H9 (cell line): Measurements from ENCODE around the gene NKAIN2. TPM values are rescaled to one million over a fixed set of nuclear protein-coding genes. Genes with fewer than 3 reads are reported as not detected.

ENCODE experiments used
- DNase-seq: peaks from one replicate; pipeline ENCODE4 v3.0.0-alpha.2; 2017
- H2AFZ ChIP-seq: one replicate; pipeline ENCODE4 v1.6.1; 2013; ENCODE audit warnings: mild to moderate bottlenecking, low read length, control low read depth, moderate library complexity
- H2AK5ac ChIP-seq: 2 replicates; pipeline ENCODE4 v1.6.1; 2013; ENCODE audit warnings: low read length, control low read depth, mixed read lengths; ENCODE audit not compliant: insufficient read length
- H2BK120ac ChIP-seq: one replicate; pipeline ENCODE4 v1.6.1; 2013; ENCODE audit warnings: low read depth, mild to moderate bottlenecking, low read length, control low read depth, inconsistent platforms; ENCODE audit not compliant: poor library complexity, severe bottlenecking
- H2BK12ac ChIP-seq: 2 replicates; pipeline ENCODE4 v1.6.1; 2013; ENCODE audit warnings: low read length, control low read depth, mixed read lengths, low read depth; ENCODE audit not compliant: insufficient read length
- H2BK15ac ChIP-seq: 2 replicates; pipeline ENCODE4 v1.6.1; 2013; ENCODE audit warnings: low read depth, low read length, control low read depth
- H2BK20ac ChIP-seq: one replicate; pipeline ENCODE4 v1.6.1; 2013; ENCODE audit warnings: low read depth, mild to moderate bottlenecking, low read length, control low read depth, inconsistent platforms; ENCODE audit not compliant: poor library complexity, severe bottlenecking
- H2BK5ac ChIP-seq: 2 replicates; pipeline ENCODE4 v1.6.1; 2013; ENCODE audit warnings: low read length, control low read depth, mixed read lengths; ENCODE audit not compliant: insufficient read length
- H3K14ac ChIP-seq: 2 replicates; pipeline ENCODE4 v1.6.1; 2013; ENCODE audit warnings: low read length, control low read depth; ENCODE audit not compliant: insufficient read depth
- H3K18ac ChIP-seq: 2 replicates; pipeline ENCODE4 v1.6.1; 2013; ENCODE audit warnings: low read depth, mild to moderate bottlenecking, mixed read lengths, low read length, control low read depth; ENCODE audit not compliant: insufficient read length
- H3K23ac ChIP-seq: 2 replicates; pipeline ENCODE4 v1.6.1; 2013; ENCODE audit warnings: low read length, control low read depth, mixed read lengths, low read depth; ENCODE audit not compliant: insufficient read length
- H3K23me2 ChIP-seq: 2 replicates; pipeline ENCODE4 v1.6.1; 2013; ENCODE audit warnings: low read depth, mild to moderate bottlenecking, mixed read lengths, low read length, control low read depth; ENCODE audit not compliant: insufficient read length, poor library complexity, severe bottlenecking
- H3K27ac ChIP-seq: 2 replicates; pipeline ENCODE4 v1.5.1; 2013; ENCODE audit warnings: low read length, control low read depth, mixed read lengths, low read depth; ENCODE audit not compliant: insufficient read length
- H3K27me3 ChIP-seq: 2 replicates; pipeline ENCODE4 v1.6.1; 2013; ENCODE audit warnings: low read length, control low read depth, inconsistent platforms; ENCODE audit not compliant: insufficient read depth
- H3K4ac ChIP-seq: 2 replicates; pipeline ENCODE4 v1.6.1; 2013; ENCODE audit warnings: low read depth, mild to moderate bottlenecking, control low read depth, inconsistent platforms, low read length, moderate library complexity
- H3K4me1 ChIP-seq: 2 replicates; pipeline ENCODE4 v1.6.1; 2013; ENCODE audit warnings: low read length, control low read depth, inconsistent platforms; ENCODE audit not compliant: insufficient read depth
- H3K4me2 ChIP-seq: 2 replicates; pipeline ENCODE4 v1.6.1; 2013; ENCODE audit warnings: low read length, control low read depth, mixed read lengths; ENCODE audit not compliant: insufficient read length, insufficient read depth
- H3K56ac ChIP-seq: 2 replicates; pipeline ENCODE4 v1.6.1; 2013; ENCODE audit warnings: low read depth, mild to moderate bottlenecking, mixed read lengths, low read length, control low read depth; ENCODE audit not compliant: insufficient read length
- H3K79me1 ChIP-seq: 2 replicates; pipeline ENCODE4 v1.6.1; 2013; ENCODE audit warnings: low read depth, mild to moderate bottlenecking, moderate library complexity, low read length, control low read depth, inconsistent platforms; ENCODE audit not compliant: insufficient read depth, poor library complexity, severe bottlenecking
- H3K79me2 ChIP-seq: 2 replicates; pipeline ENCODE4 v1.6.1; 2013; ENCODE audit warnings: low read length, control low read depth, inconsistent platforms; ENCODE audit not compliant: insufficient read depth
- H3K9ac ChIP-seq: 2 replicates; pipeline ENCODE4 v1.6.1; 2013; ENCODE audit warnings: low read length, control low read depth, mixed read lengths; ENCODE audit not compliant: insufficient read length; ENCODE audit errors: extremely low read depth
- H3K9me3 ChIP-seq: one replicate; pipeline ENCODE4 v1.6.1; 2013; ENCODE audit warnings: low read depth, low read length, inconsistent platforms; ENCODE audit not compliant: control insufficient read depth
- H3T11ph ChIP-seq: one replicate; pipeline ENCODE4 v1.6.1; 2013; ENCODE audit warnings: mild to moderate bottlenecking, low read length, control low read depth, inconsistent platforms
- H4K20me1 ChIP-seq: one replicate; pipeline ENCODE4 v1.6.1; 2013; ENCODE audit not compliant: control insufficient read depth, insufficient read length, insufficient read depth
- H4K5ac ChIP-seq: 2 replicates; pipeline ENCODE4 v1.6.1; 2013; ENCODE audit warnings: low read depth, mild to moderate bottlenecking, mixed read lengths, low read length, control low read depth; ENCODE audit not compliant: insufficient read length
- H4K8ac ChIP-seq: replicated peaks from 2 replicates; pipeline ENCODE4 v1.6.1; 2013; ENCODE audit warnings: low read length, control low read depth, mixed read lengths, low read depth; ENCODE audit not compliant: insufficient read length
- H4K91ac ChIP-seq: 2 replicates; pipeline ENCODE4 v1.6.1; 2013; ENCODE audit warnings: low read depth, mild to moderate bottlenecking, moderate library complexity, mixed read lengths, low read length, control low read depth; ENCODE audit not compliant: insufficient read length
- H3K27ac Mint-ChIP-seq, 3 experiments: 2 replicates in 2 of 3; 3 replicates in 1 of 3; pipeline ENCODE4 v1.8.0; 2020 to 2021; ENCODE audit warnings: mixed read lengths in 3 of 3, mild to moderate bottlenecking in 1 of 3, moderate library complexity in 1 of 3
- H3K27me3 Mint-ChIP-seq: 2 replicates; pipeline ENCODE4 v1.8.0; 2021; ENCODE audit warnings: low read depth, mild to moderate bottlenecking, moderate library complexity, mixed read lengths
- H3K36me3 Mint-ChIP-seq, 3 experiments: 2 replicates in 2 of 3; 3 replicates in 1 of 3; pipeline ENCODE4 v1.8.0; 2020 to 2021; ENCODE audit warnings: low read depth in 3 of 3, mixed read lengths in 3 of 3; ENCODE audit not compliant: insufficient read depth in 1 of 3
- H3K4me1 Mint-ChIP-seq, 2 experiments: 2 replicates each; pipeline ENCODE4 v1.8.0; 2020; ENCODE audit warnings: mixed read lengths in 2 of 2
- H3K4me3 Mint-ChIP-seq, 2 experiments: 2 replicates in 1 of 2; 3 replicates in 1 of 2; pipeline ENCODE4 v1.8.0; 2020 to 2021; ENCODE audit warnings: mild to moderate bottlenecking in 2 of 2, mixed read lengths in 2 of 2, moderate library complexity in 1 of 2
- H3K9me3 Mint-ChIP-seq, 2 experiments: 2 replicates in 1 of 2; 3 replicates in 1 of 2; pipeline ENCODE4 v1.8.0; 2020; ENCODE audit warnings: mild to moderate bottlenecking in 2 of 2, mixed read lengths in 2 of 2, moderate library complexity in 1 of 2
- CTCF ChIP-seq: fragments of 200-600 bp; sonication (generic); conservative IDR thresholded peaks from 3 replicates; pipeline ENCODE4 v1.8.0; 2021; ENCODE audit warnings: antibody characterized with exemption, mild to moderate bottlenecking
- WGBS: extraction: QIAGEN DNeasy Blood & Tissue Kit; methylation state at CpG from one replicate; pipeline ENCODE4 v1.1.7; 2013; ENCODE audit warnings: missing lambda C conversion rate, low lambda C conversion rate, mixed read lengths; ENCODE audit not compliant: insufficient read length; ENCODE audit errors: extremely low coverage; 5-methylcytosine and 5-hydroxymethylcytosine counted together
- total RNA-seq: library from RNA; stranded (reverse); gene quantifications from 2 replicates; pipeline ENCODE4 v1.2.1, GENCODE V29; 2021

NKAIN2 gene
- total RNA-seq, 1 experiment from 2014 or later = 0.17 TPM

GRCh38 chr6:124758663-124759062 is 955.0 kb downstream of the NKAIN2 start:
- no peak overlapping the region for H3K27ac ChIP-seq
- Mint-ChIP-seq H3K9me3 (peaks cover 0 to 3% of the 10 kb centered on the region in 2 experiments; a peak in 1 of 5 replicates), H3K4me1 (0 out of 4 replicates have a peak, but pooled peaks cover 0 to 5% of the 10 kb centered on the region in 2 experiments), H3K27ac (no peak overlapping the region), H3K4me3 (no peak overlapping the region), H3K27me3 (no peaks in the 10 kb centered on the region), H3K36me3 (no peaks in the 10 kb centered on the region)
- H3K9me3 ChIP-seq = no peaks in the 10 kb centered on the region
- no peaks in the 10 kb centered on the region for H3K79me1 ChIP-seq
- no peak overlapping the region for H3K4me2 ChIP-seq
- no peak overlapping the region for H2BK12ac ChIP-seq
- no peak for TF ChIP-seq CTCF
- no peaks in the 10 kb centered on the region for H3K4me1 ChIP-seq
- no peak overlapping the region for H3K14ac ChIP-seq
- H2BK120ac ChIP-seq = no peak overlapping the region
- no peak for DNase-seq
- no peaks in the 10 kb centered on the region for H3K27me3 ChIP-seq
- H2BK15ac ChIP-seq = no peak overlapping the region
- H3T11ph ChIP-seq = no peak overlapping the region
- H2BK20ac ChIP-seq = no peak overlapping the region
- H3K23ac ChIP-seq = no peak overlapping the region
- WGBS = no CpG with 5 or more reads among the region's 1 CpG
- H3K9ac ChIP-seq = no peak overlapping the region
- H3K4ac ChIP-seq = no peak overlapping the region
- H2BK5ac ChIP-seq = no peak overlapping the region
- H2AFZ ChIP-seq = no peak overlapping the region
- no peaks in the 10 kb centered on the region for H3K79me2 ChIP-seq
- no peak overlapping the region for H4K8ac ChIP-seq
- no peaks in the 10 kb centered on the region for H3K23me2 ChIP-seq
- H4K91ac ChIP-seq = no peak overlapping the region
- no peak overlapping the region for H3K56ac ChIP-seq
- H4K5ac ChIP-seq = no peak overlapping the region
- no peak overlapping the region for H2AK5ac ChIP-seq
- H4K20me1 ChIP-seq = no peaks in the 10 kb centered on the region
- no peak overlapping the region for H3K18ac ChIP-seq
